HG03196 (cell line): ENCODE measurements around the gene CITED1.

Experiments
- ATAC-seq: cut with Tn5 transposase; IDR thresholded peaks from one replicate; pipeline ENCODE4 v1.9.1; 2021; ENCODE audit not compliant: unreplicated experiment

Gene CITED1

GRCh38 chrX:72271812-72272211 lies 33.9 kb downstream of the CITED1 start:
- no peak for ATAC-seq

DNA sequence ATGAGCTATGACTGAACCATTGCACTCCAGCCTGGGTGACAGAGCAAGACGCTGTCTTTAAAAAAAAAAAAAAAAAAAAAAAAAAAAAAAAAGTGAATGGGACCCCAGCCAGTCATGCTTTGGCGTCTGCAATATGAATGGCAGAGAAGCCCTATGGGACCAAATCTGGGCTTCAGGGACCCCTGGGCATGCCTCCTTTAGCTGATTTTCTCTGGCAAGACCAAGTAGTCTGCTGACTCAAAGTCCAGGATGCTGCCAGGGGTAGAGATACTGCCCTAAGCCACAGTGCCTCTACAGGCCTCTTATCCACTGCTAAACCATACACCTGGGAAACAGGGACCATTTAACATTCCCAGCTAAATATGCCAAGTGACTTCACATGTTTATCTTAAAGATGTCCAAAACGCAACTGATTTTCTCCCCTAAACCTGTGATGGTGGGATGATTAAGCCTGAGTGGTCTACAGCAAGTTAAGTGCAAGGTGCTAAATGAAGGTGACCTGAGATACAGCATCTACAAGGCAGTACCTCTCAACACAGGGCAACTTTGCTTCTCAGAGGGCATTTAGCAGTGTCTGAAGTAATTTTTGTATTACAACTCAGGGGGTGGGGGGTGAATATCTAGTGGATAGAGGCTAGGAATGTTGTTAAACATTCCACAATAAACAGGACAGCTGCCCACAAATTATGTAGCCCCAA lies 34.5 kb downstream of the CITED1 start:
- ATAC-seq = no peak

DNA sequence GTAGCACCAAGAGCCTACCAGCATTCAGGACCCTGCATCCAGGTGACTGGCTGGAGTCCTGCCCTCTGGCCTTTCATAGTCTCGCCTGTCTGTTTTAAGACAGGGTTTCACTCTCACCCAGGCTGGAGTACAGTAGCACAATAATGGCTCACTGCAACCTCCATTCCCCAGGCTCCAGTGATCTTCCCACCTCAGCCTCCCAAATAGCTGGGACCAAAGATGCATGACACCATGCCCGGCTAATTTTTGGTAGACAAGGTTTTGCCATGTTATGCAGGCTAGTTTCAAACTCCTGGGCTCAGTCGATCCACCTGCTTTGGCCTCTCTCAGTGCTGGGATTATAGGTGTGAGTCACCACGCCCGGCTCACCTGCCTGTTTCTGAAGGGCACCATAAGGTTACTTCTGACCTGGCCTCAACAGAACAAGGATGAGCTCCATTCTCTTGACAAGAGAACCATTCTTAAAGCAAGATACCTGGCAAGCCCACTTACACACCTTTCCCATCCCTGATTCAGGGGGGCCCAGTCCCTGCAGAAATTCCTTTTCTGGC lies 35.3 kb downstream of the CITED1 start:
- ATAC-seq = no peak

GRCh38 chrX:72269671-72270251 lies 36.0 kb downstream of the CITED1 start:
- no peak for ATAC-seq

DNA sequence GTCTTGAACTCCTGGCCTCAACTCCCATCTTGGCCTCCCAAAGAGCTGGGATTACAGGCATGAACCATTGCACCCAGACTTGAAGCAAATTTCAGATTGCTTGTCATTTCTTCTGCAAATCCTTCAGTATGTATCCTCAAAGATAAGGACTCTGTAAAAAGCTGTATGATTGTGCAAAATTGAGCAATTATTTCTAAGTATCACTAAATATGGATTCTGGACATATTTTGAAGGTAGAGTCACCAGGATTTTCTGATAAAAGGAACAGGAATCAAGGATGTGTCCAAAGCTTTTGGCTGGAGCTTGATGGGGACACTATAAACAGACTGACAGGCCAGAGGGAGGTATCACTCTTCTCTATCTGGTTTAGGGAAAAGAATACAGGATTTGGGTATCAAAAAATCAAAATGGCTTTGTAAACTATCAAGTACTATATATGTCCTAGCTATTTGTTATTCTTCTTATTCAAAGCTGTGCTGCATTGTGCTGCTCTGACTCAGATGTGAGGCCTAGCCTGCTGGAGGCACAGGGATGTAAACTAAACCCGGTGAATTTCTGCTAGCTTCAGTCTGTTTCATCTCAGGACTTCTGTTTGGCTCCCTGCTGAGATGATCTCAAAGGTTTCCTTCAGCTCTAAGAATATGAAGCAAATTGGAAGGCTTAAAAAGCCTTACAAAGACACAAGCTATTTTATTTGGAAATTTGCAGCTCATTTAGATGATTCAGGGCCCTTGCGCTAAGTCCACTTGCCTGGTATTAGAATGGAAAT lies 36.9 kb downstream of the CITED1 start:
- ATAC-seq = no peak

DNA sequence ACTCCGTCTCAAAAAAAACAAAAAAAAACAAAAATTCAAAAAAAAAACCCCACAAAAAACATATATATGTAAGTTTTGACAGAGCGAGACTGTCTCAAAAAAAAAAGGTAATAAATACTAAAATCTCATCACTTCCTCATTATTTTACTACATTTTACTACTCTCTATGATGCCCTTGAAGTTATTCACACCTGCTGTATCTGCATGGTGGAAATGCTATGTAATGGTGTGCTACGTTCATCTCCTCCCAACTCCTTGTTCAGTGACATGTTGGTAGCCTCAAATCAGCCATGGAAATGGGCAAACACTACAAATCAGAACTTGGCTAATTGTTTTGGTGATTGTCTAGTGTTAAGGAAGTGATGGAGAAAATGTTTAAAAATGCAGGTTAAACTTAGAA lies 40.5 kb downstream of the CITED1 start:
- ATAC-seq = no peak

DNA sequence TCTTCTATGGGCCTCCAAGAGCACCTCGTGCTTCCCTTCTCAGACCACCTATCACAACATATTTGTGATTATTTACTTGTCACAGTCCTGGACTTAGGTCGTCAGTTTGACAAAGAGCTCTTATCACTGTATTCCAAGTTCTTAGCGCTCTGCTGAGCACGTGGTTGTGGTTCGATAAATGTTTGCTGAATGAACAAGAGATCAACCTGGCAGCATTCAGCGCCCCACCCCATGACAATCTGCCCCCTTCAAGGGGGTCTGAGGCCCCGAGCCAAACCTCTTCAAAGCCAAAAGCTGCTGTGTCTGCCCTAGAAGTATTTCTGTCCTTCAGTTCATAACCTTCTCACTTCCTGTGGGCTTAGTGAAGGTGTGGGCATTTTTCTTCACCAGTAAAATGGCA lies 43.6 kb downstream of the CITED1 start:
- no peak for ATAC-seq

DNA sequence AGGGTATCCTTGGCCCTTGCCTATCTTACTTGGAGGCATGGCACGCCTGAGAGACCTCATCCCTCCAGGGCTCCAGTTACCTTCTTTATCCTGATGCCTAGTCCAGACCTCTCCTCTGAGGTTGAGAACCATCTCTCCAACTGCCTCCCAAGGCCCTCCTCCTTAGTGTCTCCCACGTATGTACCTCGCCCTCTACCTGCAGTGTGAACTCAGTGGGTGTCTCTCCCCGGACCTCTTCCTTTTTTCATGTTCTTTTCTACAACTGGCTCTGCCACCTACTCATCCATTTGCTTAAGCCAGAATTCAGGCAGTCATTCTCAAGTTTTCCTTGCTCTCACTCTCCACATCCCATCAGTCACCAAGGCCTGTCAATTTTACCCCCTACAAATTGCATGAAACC lies 45.3 kb downstream of the CITED1 start:
- ATAC-seq = no peak

- no peak for ATAC-seq
Measured at GRCh38 chrX:72258174-72258573, 47.5 kb downstream of the CITED1 start.

DNA sequence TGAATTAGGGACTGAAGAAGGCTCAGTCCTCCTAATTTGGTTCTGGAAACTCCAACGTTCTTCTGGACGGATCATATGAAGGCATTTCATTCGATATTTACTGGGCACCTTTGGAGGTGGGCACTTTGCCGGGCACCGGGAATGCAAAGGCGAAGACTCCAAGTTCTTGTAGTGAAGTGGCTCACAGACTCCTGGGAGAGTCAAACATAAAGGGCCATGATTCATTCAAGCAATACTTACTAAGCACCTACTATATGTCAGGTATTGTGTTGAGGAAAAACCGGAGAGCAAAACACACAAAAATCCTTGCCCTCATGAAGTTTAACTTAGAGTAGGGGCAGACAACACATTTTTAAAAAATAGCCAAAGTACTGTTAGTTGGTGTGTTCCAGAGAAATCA lies 49.9 kb downstream of the CITED1 start:
- no peak for ATAC-seq

- no peak for ATAC-seq
Measured at GRCh38 chrX:72255445-72255844, 50.3 kb downstream of the CITED1 start.

- ATAC-seq = no peak
Measured at GRCh38 chrX:72254816-72255215, 50.9 kb downstream of the CITED1 start.

GRCh38 chrX:72253686-72254085 lies 52.0 kb downstream of the CITED1 start:
- no peak for ATAC-seq
